ENCODE measurements around the gene SPAG16. TPM values are rescaled to one million over a fixed set of nuclear protein-coding genes. Genes with fewer than 3 reads are reported as not detected.
A peak's percentile ranks its signal among the peaks of the same experiment; 100 is the strongest.

The SPAG16 gene
- total RNA-seq, result 10 to 100 TPM; 15.5 to 22.8 TPM

DNA sequence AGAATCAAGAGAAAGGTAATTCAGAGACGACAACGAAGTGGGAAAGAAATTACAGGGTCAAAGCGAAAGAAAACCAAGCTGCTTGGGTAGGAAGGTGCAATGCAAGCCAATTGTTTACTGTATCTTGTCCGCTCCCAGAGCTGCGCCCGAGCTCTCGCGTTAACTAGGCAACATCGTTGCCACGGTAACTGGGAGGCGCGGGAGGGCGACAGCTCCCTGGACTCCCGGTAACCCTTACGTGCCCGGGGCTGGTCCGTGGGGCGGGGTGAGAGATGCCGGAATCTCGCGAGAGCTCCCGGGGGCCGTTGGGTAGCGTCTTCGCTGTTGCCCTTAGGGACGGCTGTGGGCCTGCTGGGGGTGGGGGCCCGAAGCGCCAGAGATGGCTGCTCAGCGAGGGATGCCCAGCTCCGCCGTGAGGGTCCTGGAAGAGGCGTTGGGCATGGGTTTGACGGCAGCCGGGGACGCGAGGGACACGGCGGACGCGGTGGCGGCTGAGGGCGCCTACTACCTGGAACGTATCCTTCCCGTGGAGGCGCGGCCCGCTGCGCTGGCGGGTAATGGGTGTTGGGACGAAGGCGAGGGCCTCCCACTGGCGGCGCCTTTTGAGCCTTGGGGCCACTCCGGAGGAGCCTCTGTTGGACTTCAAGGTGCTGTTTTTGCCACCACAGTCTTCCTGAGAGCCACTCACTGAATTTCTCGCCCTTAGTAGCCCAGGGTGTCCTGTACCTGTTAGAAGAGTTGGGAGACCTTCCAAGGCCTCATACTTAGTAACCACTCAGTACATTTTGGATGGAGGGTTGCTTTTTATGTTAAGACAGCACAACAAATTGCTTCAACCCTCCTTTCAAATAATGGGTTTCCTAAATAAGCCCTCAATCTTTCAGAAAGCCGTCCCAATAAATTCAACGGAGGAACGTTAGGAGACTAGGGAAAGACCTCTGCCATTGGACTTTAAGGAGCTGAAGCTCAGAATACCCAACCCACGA is at the start of gene SPAG16:
TSS of gene SPAG16 (plus strand) at position 360 of the 986 bp plus-strand sequence.
- ATAC-seq, result peak; percentile 99
- no peaks in the 10 kb centered on the region for H3K27me3 ChIP-seq
- peaks cover 43% of the 10 kb centered on the region for H3K4me1 ChIP-seq
- TF ChIP-seq, protein P1, sequence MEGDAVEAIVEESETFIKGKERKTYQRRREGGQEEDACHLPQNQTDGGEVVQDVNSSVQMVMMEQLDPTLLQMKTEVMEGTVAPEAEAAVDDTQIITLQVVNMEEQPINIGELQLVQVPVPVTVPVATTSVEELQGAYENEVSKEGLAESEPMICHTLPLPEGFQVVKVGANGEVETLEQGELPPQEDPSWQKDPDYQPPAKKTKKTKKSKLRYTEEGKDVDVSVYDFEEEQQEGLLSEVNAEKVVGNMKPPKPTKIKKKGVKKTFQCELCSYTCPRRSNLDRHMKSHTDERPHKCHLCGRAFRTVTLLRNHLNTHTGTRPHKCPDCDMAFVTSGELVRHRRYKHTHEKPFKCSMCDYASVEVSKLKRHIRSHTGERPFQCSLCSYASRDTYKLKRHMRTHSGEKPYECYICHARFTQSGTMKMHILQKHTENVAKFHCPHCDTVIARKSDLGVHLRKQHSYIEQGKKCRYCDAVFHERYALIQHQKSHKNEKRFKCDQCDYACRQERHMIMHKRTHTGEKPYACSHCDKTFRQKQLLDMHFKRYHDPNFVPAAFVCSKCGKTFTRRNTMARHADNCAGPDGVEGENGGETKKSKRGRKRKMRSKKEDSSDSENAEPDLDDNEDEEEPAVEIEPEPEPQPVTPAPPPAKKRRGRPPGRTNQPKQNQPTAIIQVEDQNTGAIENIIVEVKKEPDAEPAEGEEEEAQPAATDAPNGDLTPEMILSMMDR (IDR thresholded peaks at IDR 0.05), result peak in 2 of 7 experiments; percentile 2 to 5
- peak; percentile 38 to 76 (median 73) for TF ChIP-seq POLR2A (IDR thresholded peaks at IDR 0.05)
- peak within 1 kb of the TSS; percentile 43 to 81 (median 78) for H3K27ac ChIP-seq
- intact Hi-C loops (cut with DNase I), result no loop called here
- DNase-seq, result peak; percentile 97
- 1% methylated on average over 41 to 53 of the region's 59 CpGs for WGBS, 2 donors
- H3K4me3 ChIP-seq, result peak within 1 kb of the TSS; percentile 76 to 84
- no peaks in the 10 kb centered on the region for H3K9me3 ChIP-seq
- no peaks in the 10 kb centered on the region for H3K36me3 ChIP-seq (replicated peaks in 1 of 2; ENCODE audit: insufficient read depth in 1 of 2, low read depth in 2 of 2)

- no peak for DNase-seq
- no peak for ATAC-seq
- Histone ChIP-seq H3K4me3 (no peak overlapping the region), H3K27ac (no peak overlapping the region), H3K27me3 (no peaks in the 10 kb centered on the region), H3K4me1 (peaks cover 7% of the 10 kb centered on the region), H3K9me3 (no peaks in the 10 kb centered on the region), H3K36me3 (replicated peaks in 1 of 2; ENCODE audit: insufficient read depth in 1 of 2, low read depth in 2 of 2) (no peaks in the 10 kb centered on the region)
- no peak for TF ChIP-seq POLR2A (IDR thresholded peaks at IDR 0.05)
- TF ChIP-seq, protein P1 (IDR thresholded peaks at IDR 0.05), result no peak
- intact Hi-C loops (cut with DNase I), result no loop called here
- WGBS, 2 donors, result 87 to 92% methylated on average over 1 of the region's 1 CpG
Measured at GRCh38 chr2:213234641-213235040, 49.6 kb upstream of the SPAG16 start.

GRCh38 chr2:213235741-213236140 is 48.5 kb upstream of the SPAG16 start:
- Histone ChIP-seq H3K9me3 (no peaks in the 10 kb centered on the region), H3K36me3 (replicated peaks in 1 of 2; ENCODE audit: insufficient read depth in 1 of 2, low read depth in 2 of 2) (no peaks in the 10 kb centered on the region), H3K27ac (no peak overlapping the region), H3K27me3 (no peaks in the 10 kb centered on the region), H3K4me3 (no peak overlapping the region), H3K4me1 (peaks cover 11% of the 10 kb centered on the region)
- ATAC-seq, result no peak
- WGBS, 2 donors, result 67 to 83% methylated on average over 1 of the region's 1 CpG
- DNase-seq, result no peak
- intact Hi-C loops (cut with DNase I), result no loop called here
- no peak for TF ChIP-seq POLR2A (IDR thresholded peaks at IDR 0.05)
- TF ChIP-seq, protein P1 (IDR thresholded peaks at IDR 0.05), result no peak

- Histone ChIP-seq H3K4me3 (no peak overlapping the region), H3K9me3 (no peaks in the 10 kb centered on the region), H3K27ac (no peak overlapping the region), H3K4me1 (peaks cover 11% of the 10 kb centered on the region), H3K27me3 (no peaks in the 10 kb centered on the region), H3K36me3 (replicated peaks in 1 of 2; ENCODE audit: insufficient read depth in 1 of 2, low read depth in 2 of 2) (no peaks in the 10 kb centered on the region)
- intact Hi-C loops (cut with DNase I), result no loop called here
- TF ChIP-seq, protein P1 (IDR thresholded peaks at IDR 0.05), result no peak
- no peak for TF ChIP-seq POLR2A (IDR thresholded peaks at IDR 0.05)
- ATAC-seq (no peak), DNase-seq (no peak)
- 77 to 87% methylated on average over 1 of the region's 1 CpG for WGBS, 2 donors
Measured at GRCh38 chr2:213237251-213237650, 47.0 kb upstream of the SPAG16 start.

All from body of pancreas (tissue), 4 donors.